Gastroesophageal sphincter (tissue), 4 donors: ENCODE results near the gene LCE6A. TPM values are rescaled to one million over a fixed set of nuclear protein-coding genes. Genes with fewer than 3 reads are reported as not detected.

Source experiments
- ATAC-seq: fragments of 150-250 bp; one replicate; pipeline ENCODE4 v1.9.1; 2016; ENCODE audit warnings: mild to moderate bottlenecking, moderate library complexity
- H3K27ac ChIP-seq, 4 donors: fragments of 200-600 bp; sonication (generic) in 3 of 4; 1 replicate in 3 of 4; 2 replicates in 1 of 4; pipeline ENCODE4 v1.5.1; 2016 to 2019
- H3K27me3 ChIP-seq: fragments of 200-600 bp; sonication (generic); one replicate; pipeline ENCODE4 v1.5.1; 2019
- H3K36me3 ChIP-seq, 2 donors: fragments of 200-600 bp; sonication (generic); one replicate each; pipeline ENCODE4 v1.5.1; 2019; ENCODE audit warnings: control low read depth in 1 of 2
- H3K4me1 ChIP-seq, 3 donors: fragments of 200-600 bp; sonication (generic); 1 replicate in 2 of 3; 2 replicates in 1 of 3; pipeline ENCODE4 v1.5.1; 2016 to 2019; ENCODE audit warnings: control low read depth in 2 of 3
- H3K4me3 ChIP-seq, 2 donors: fragments of 200-600 bp; sonication (generic); one replicate each; pipeline ENCODE4 v1.5.1; 2019; ENCODE audit warnings: mild to moderate bottlenecking in 1 of 2, moderate library complexity in 1 of 2
- H3K9me3 ChIP-seq, 3 donors: fragments of 200-600 bp; sonication (generic); one replicate each; pipeline ENCODE4 v1.5.1; 2017 to 2019; ENCODE audit warnings: control low read depth in 2 of 3
- CTCF ChIP-seq, 4 experiments: fragments of 200-600 bp in 2 of 4; fragments of 450-650 bp in 2 of 4; sonication (generic) in 1 of 4; IDR thresholded peaks; one replicate each; pipeline ENCODE4 v1.5.1; 2017 to 2019; ENCODE audit warnings: antibody characterized with exemption in 4 of 4, mild to moderate bottlenecking in 2 of 4, moderate library complexity in 2 of 4
- EP300 ChIP-seq: sonication (generic); formaldehyde crosslinking; IDR thresholded peaks from one replicate; pipeline ENCODE4 v1.6.1; 2017; ENCODE audit warnings: antibody characterized with exemption, mild to moderate bottlenecking
- POLR2A ChIP-seq, 2 donors: fragments of 450-650 bp; IDR thresholded peaks; one replicate each; pipeline ENCODE4 v1.6.1; 2017; ENCODE audit warnings: antibody characterized with exemption in 2 of 2, mild to moderate bottlenecking in 2 of 2, moderate library complexity in 1 of 2
- POLR2AphosphoS5 ChIP-seq: sonication (generic); formaldehyde crosslinking; IDR thresholded peaks from one replicate; pipeline ENCODE4 v1.6.1; 2017; ENCODE audit warnings: antibody characterized with exemption
- WGBS, 2 donors: methylation state at CpG; one replicate each; pipeline ENCODE4 v1.1.5; 2018; ENCODE audit warnings: low coverage in 1 of 2; 5-methylcytosine and 5-hydroxymethylcytosine counted together
- total RNA-seq, 4 donors: library from RNA; depleted of rRNA; stranded (reverse); fragments of >200 nt; gene quantifications; one replicate each; pipeline ENCODE4 v1.1.0, GENCODE V29; 2016

LCE6A gene
- total RNA-seq, 4 donors from 2014 or later: not detected

GRCh38 chr1:152860129-152860528 is 17.5 kb downstream of the LCE6A start:
- 75 to 79% methylated on average over 2 to 3 of the region's 3 CpGs for WGBS, 2 donors
- Histone ChIP-seq H3K27me3 (no peaks in the 10 kb centered on the region), H3K36me3 (no peaks in the 10 kb centered on the region), H3K4me3 (no peak overlapping the region), H3K27ac (no peak overlapping the region), H3K9me3 (no peaks in the 10 kb centered on the region), H3K4me1 (peaks cover 8 to 27% (median 11%) of the 10 kb centered on the region in 3 donors)
- ATAC-seq: no peak
- no peak for TF ChIP-seq POLR2AphosphoS5

DNA sequence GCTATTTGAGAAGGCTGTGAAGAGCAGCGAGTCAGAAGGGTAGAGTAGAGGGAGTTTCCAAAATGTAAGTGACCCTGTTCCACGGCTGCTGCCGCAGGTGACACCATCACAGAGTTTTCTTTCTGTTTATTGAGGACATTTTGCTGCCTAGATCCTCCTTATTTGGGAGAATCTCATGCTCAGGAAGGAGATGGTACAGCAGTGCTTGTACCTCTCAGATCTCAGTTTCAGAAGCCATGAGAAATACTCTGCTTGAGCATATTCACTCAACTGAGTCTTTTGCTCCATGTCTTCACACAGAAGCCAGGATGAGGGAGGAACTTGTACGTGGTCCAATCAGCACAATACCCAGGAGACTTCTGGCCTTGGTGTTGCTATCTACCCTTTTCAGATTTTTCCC is 18.7 kb downstream of the LCE6A start:
- no peaks in the 10 kb centered on the region for H3K36me3 ChIP-seq
- peaks cover 8 to 27% (median 11%) of the 10 kb centered on the region in 3 donors for H3K4me1 ChIP-seq
- H3K27ac ChIP-seq: no peak overlapping the region
- no peak for ATAC-seq
- H3K4me3 ChIP-seq: no peak overlapping the region
- no peaks in the 10 kb centered on the region for H3K9me3 ChIP-seq
- WGBS, 2 donors: 71 to 83% methylated on average over 4 of the region's 4 CpGs
- TF ChIP-seq POLR2A (IDR thresholded peaks at IDR 0.05) (no peak), POLR2AphosphoS5 (no peak), CTCF (IDR thresholded peaks at IDR 0.05) (no peak), EP300 (no peak)
- no peaks in the 10 kb centered on the region for H3K27me3 ChIP-seq

- no peak overlapping the region for H3K4me3 ChIP-seq
- no peaks in the 10 kb centered on the region for H3K27me3 ChIP-seq
- no peak for ATAC-seq
- peaks cover 8 to 27% (median 11%) of the 10 kb centered on the region in 3 donors for H3K4me1 ChIP-seq
- TF ChIP-seq POLR2AphosphoS5 (no peak), CTCF (IDR thresholded peaks at IDR 0.05) (no peak), EP300 (no peak), POLR2A (IDR thresholded peaks at IDR 0.05) (no peak)
- no peaks in the 10 kb centered on the region for H3K36me3 ChIP-seq
- H3K9me3 ChIP-seq: no peaks in the 10 kb centered on the region
- no peak overlapping the region for H3K27ac ChIP-seq
Observed at GRCh38 chr1:152864443-152864842, 21.8 kb downstream of the LCE6A start.

DNA sequence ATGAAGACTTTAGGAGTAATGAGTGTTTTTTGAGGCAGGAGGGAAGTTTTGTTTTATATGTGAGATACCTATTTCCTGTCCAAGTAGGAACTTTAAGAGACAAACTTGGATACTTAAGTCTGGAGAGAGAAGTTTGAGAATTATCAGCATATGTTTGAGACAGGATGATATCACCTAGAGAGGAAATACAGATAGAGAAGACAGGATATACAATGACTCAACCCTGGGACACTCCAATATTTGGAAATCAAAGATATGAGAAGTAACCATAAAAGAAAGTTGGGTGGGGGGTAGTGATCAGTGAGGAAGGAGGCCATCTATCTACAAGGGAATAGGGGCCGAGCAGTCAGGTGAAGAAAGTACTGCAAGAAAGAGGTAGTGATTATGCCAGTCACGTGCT is 23.7 kb downstream of the LCE6A start:
- no peaks in the 10 kb centered on the region for H3K27me3 ChIP-seq

DNA sequence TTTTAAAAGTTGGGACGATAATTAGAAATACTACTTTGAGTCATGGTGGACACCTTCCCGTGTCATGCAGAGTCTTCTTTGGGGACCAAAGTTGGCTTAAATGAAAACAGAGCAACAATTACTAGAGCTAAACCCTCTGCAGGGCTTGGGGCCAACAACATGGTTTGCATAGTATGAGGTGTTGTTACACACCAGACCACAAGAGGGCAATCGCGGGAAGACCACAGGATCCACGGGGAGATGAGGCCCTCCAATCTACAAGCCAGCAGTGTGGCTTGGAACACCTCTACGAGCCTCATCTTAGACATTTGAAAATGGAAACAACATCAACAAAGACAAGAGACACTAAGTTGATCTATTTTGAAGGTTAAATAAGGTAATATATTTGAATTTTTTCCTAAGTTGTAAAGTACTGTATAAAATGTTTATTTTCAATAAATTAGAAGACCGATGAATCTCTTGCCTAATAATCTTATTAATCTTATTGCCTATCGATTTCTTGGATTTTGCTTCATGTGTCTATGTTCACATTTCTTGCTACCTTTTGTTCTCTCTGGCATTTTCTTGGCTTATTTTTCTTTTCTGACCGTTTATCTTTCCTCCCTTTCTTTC is 27.3 kb downstream of the LCE6A start:
- Histone ChIP-seq H3K27ac (no peak overlapping the region), H3K36me3 (no peaks in the 10 kb centered on the region), H3K4me3 (no peak overlapping the region), H3K4me1 (no peaks in the 10 kb centered on the region), H3K27me3 (no peaks in the 10 kb centered on the region), H3K9me3 (no peaks in the 10 kb centered on the region)
- no peak for ATAC-seq
- TF ChIP-seq EP300 (no peak), CTCF (IDR thresholded peaks at IDR 0.05) (peak; percentile 64 to 79 (median 68)), POLR2AphosphoS5 (no peak), POLR2A (IDR thresholded peaks at IDR 0.05) (no peak)
- 26 to 31% methylated on average over 8 to 9 of the region's 9 CpGs for WGBS, 2 donors

More for the DNA sequence above, 23.7 kb downstream of the LCE6A start:
- Histone ChIP-seq H3K4me1 (peaks cover 7 to 18% (median 11%) of the 10 kb centered on the region in 3 donors), H3K9me3 (no peaks in the 10 kb centered on the region), H3K4me3 (no peak overlapping the region), H3K27ac (no peak overlapping the region), H3K36me3 (no peaks in the 10 kb centered on the region)
- TF ChIP-seq CTCF (IDR thresholded peaks at IDR 0.05) (no peak), POLR2AphosphoS5 (no peak), POLR2A (IDR thresholded peaks at IDR 0.05) (no peak), EP300 (no peak)
- no peak for ATAC-seq
- 84 to 87% methylated on average over 2 of the region's 2 CpGs for WGBS, 2 donors
